Thymus (tissue), 11 donors: ENCODE results near the gene SNX25. TPM values are rescaled to one million over a fixed set of nuclear protein-coding genes. Genes with fewer than 3 reads are reported as not detected.
A peak's percentile ranks its signal among the peaks of the same experiment; 100 is the strongest.
"Not testable (repeated sequence)": the region's sequence is repeated elsewhere in the genome, so short reads cannot be mapped to it uniquely, and the experiment has no call there.

Source experiments
- DNase-seq, 9 donors: peaks; one replicate each; pipeline ENCODE4 v3.0.0-alpha.2; 2013; ENCODE audit warnings: low spot score in 9 of 9, low read depth in 6 of 9, missing footprints in 1 of 9
- H3K27ac ChIP-seq, 2 donors: one replicate each; pipeline ENCODE4 v1.5.1; 2013; ENCODE audit warnings: control low read depth in 1 of 2, low read depth in 1 of 2, low read length in 1 of 2, mild to moderate bottlenecking in 1 of 2, moderate library complexity in 1 of 2
- H3K27me3 ChIP-seq, 2 donors: one replicate each; pipeline ENCODE4 v1.5.1; 2013; ENCODE audit warnings: low read length in 1 of 2; ENCODE audit not compliant: control insufficient read depth in 2 of 2, insufficient read depth in 1 of 2
- H3K36me3 ChIP-seq, 2 donors: one replicate each; pipeline ENCODE4 v1.5.1; 2013; ENCODE audit warnings: low read length in 1 of 2, mild to moderate bottlenecking in 1 of 2, moderate library complexity in 1 of 2; ENCODE audit not compliant: control insufficient read depth in 2 of 2, insufficient read depth in 2 of 2
- H3K4me1 ChIP-seq, 2 donors: one replicate each; pipeline ENCODE4 v1.5.1; 2013; ENCODE audit warnings: low read length in 2 of 2; ENCODE audit not compliant: control insufficient read depth in 2 of 2, insufficient read depth in 2 of 2
- H3K4me3 ChIP-seq, 2 donors: one replicate each; pipeline ENCODE4 v1.5.1; 2013; ENCODE audit warnings: low read length in 2 of 2, control low read depth in 1 of 2, mild to moderate bottlenecking in 1 of 2
- H3K9me3 ChIP-seq, 2 donors: one replicate each; pipeline ENCODE4 v1.5.1; 2013; ENCODE audit warnings: low read length in 1 of 2, mild to moderate bottlenecking in 1 of 2; ENCODE audit not compliant: control insufficient read depth in 2 of 2, insufficient read depth in 1 of 2
- WGBS: extraction: QIAGEN DNeasy Blood & Tissue Kit; methylation state at CpG from one replicate; pipeline ENCODE4 v1.1.7; 2013; 5-methylcytosine and 5-hydroxymethylcytosine counted together
- polyA plus RNA-seq: library from polyadenylated mRNA; stranded (reverse); fragments of 200-250 nt; gene quantifications from one replicate; pipeline ENCODE4 v1.2.3, GENCODE V29; 2013
- total RNA-seq: library from RNA; stranded (reverse); fragments of 120-200 nt; gene quantifications from one replicate; pipeline ENCODE4 v1.2.4, GENCODE V29; 2013
- donor health status: healthy.

The SNX25 gene
- total and polyA plus RNA-seq, 2 donors, result 7.9 to 8.5 TPM

DNA sequence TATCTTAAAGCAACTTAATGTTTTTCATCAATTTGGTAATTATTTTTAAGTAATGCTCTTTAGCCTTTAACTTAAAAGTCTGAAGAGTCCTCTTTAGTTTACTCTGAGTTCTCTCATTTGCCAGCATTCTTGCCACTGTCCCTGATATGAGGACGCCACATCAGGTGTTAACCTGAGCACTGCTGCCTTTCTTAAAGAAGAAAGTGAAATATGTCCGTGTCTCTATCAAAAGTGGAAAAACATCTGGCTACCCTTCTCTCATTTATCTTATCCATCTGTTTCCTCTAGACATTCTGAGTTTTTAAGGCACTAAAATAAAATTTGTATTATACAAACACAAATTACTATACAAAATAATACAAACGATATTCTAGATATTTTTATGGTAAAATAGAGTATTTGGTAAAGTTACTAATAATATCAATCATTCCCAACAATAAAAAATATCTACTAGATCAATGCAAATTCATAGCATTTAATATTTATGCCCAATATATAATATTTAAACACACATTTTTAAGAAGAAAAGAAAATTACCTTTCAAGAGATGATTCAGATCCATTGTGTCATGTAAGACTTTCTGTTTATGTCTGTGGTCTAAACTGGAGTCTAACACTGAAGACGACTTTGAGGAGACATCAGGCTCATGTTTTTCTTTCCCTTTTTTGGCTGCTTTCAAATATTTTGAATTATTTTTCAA, 19.6 kb upstream of the SNX25 start:
- no peak overlapping the region for H3K27ac ChIP-seq
- no peaks in the 10 kb centered on the region for H3K27me3 ChIP-seq
- DNase-seq, result no peak
- WGBS, result 83% methylated on average over 4 of the region's 4 CpGs
- H3K4me3 ChIP-seq, result no peak overlapping the region
- no peaks in the 10 kb centered on the region for H3K4me1 ChIP-seq
- peaks cover 3 to 9% of the 10 kb centered on the region in 2 donors for H3K36me3 ChIP-seq
- no peaks in the 10 kb centered on the region for H3K9me3 ChIP-seq

DNA sequence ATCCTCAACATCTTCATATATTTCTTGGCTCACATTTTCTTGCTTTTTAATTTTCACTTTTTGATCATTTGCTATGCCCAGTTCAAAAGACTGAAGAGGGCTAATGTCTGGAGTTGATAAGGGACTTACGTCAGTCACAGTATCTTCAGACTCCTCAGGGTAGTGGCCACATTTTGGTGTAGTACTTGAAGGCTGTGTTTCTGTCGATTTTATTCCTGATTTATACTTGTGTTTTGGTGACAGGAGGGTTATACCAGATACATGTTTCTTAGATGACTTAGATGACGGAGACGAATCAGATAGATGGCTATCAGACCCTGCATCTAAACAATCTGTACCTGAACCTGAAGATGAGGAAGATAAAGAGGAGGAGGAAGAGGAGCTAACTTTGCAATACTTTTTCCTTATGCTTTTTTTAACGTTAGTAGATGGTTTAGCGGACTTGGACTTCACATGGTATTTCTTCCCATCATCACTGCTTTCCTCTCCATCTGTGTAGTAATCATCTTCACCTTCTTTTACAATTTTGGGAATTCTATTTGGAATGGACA, 19.0 kb upstream of the SNX25 start:
- no peak for DNase-seq
- 96% methylated on average over 6 of the region's 6 CpGs for WGBS
- peaks cover 3 to 9% of the 10 kb centered on the region in 2 donors for H3K36me3 ChIP-seq
- no peaks in the 10 kb centered on the region for H3K27me3 ChIP-seq
- no peaks in the 10 kb centered on the region for H3K4me1 ChIP-seq
- no peaks in the 10 kb centered on the region for H3K9me3 ChIP-seq
- H3K27ac ChIP-seq, result no peak overlapping the region
- no peak overlapping the region for H3K4me3 ChIP-seq

- H3K9me3 ChIP-seq, result no peaks in the 10 kb centered on the region
- H3K27ac ChIP-seq, result no peak overlapping the region
- H3K4me3 ChIP-seq, result no peak overlapping the region
- no peak for DNase-seq
- peaks cover 3 to 9% of the 10 kb centered on the region in 2 donors for H3K36me3 ChIP-seq
- no peaks in the 10 kb centered on the region for H3K27me3 ChIP-seq
- no peaks in the 10 kb centered on the region for H3K4me1 ChIP-seq
- 38% methylated on average over 1 of the region's 1 CpG for WGBS
These were observed 17.3 kb upstream of the SNX25 start for GRCh38 chr4:185192059-185192458.

- no peak overlapping the region for H3K4me3 ChIP-seq
- H3K4me1 ChIP-seq, result no peaks in the 10 kb centered on the region
- peaks cover 3 to 4% of the 10 kb centered on the region in 2 donors for H3K36me3 ChIP-seq
- no peaks in the 10 kb centered on the region for H3K9me3 ChIP-seq
- H3K27ac ChIP-seq, result no peak overlapping the region
- WGBS, result 97% methylated on average over 9 of the region's 9 CpGs
- H3K27me3 ChIP-seq, result no peaks in the 10 kb centered on the region
- no peak for DNase-seq
These were observed 14.2 kb upstream of the SNX25 start for GRCh38 chr4:185194924-185195888.

DNA sequence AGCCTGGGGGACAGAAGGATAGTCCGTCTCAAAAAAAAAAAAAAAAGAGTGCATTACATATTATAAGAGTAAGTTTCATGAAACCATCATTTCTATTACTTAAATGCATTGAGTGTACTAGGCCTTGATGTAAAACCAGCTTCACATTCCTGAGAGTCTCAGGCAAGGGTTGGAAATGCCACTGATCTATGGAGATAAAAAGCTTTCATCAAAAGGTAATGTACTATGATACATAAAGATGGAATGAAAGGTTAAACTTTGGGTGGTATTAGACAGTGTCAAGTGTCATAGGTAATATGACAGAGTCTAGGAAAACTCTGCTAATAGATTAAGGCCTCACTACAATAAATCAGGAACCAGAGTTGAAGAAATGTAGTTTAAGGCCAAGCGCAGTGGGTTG, 13.0 kb upstream of the SNX25 start:
- DNase-seq, result no peak
- no peaks in the 10 kb centered on the region for H3K27me3 ChIP-seq
- H3K4me3 ChIP-seq, result no peak overlapping the region
- no peak overlapping the region for H3K27ac ChIP-seq
- no peaks in the 10 kb centered on the region for H3K9me3 ChIP-seq
- 98% methylated on average over 2 of the region's 2 CpGs for WGBS
- no peaks in the 10 kb centered on the region for H3K4me1 ChIP-seq
- H3K36me3 ChIP-seq, result no peaks in the 10 kb centered on the region

- H3K4me3 ChIP-seq, DNase-seq, H3K36me3 ChIP-seq, H3K27ac ChIP-seq, H3K9me3 ChIP-seq: not testable (repeated sequence)
- H3K27me3 ChIP-seq, result peaks cover 0 to 10% of the 10 kb centered on the region in 2 donors
- 98% methylated on average over 4 of the region's 4 CpGs for WGBS
- H3K4me1 ChIP-seq, result peaks cover 4 to 12% of the 10 kb centered on the region in 2 donors
These were observed 11.2 kb upstream of the SNX25 start for GRCh38 chr4:185198189-185198588.

- peak in 2 of 9 donors; percentile 32 to 53 for DNase-seq
- H3K36me3 ChIP-seq, result no peaks in the 10 kb centered on the region
- H3K27ac ChIP-seq, result peak overlapping the region in 1 of 2 donors; percentile 18
- peaks cover 8 to 22% of the 10 kb centered on the region in 2 donors for H3K4me1 ChIP-seq
- 85% methylated on average over 16 of the region's 16 CpGs for WGBS
- peaks cover 0 to 35% of the 10 kb centered on the region in 2 donors for H3K27me3 ChIP-seq
- no peak overlapping the region for H3K4me3 ChIP-seq
- H3K9me3 ChIP-seq, result no peaks in the 10 kb centered on the region
These were observed 7.1 kb upstream of the SNX25 start for GRCh38 chr4:185201977-185202962.

- H3K4me3 ChIP-seq, result peak overlapping the region; percentile 45 to 74
- no peaks in the 10 kb centered on the region for H3K36me3 ChIP-seq
- 69% methylated on average over 8 of the region's 8 CpGs for WGBS
- H3K27me3 ChIP-seq, result peaks cover 5 to 42% of the 10 kb centered on the region in 2 donors
- no peaks in the 10 kb centered on the region for H3K9me3 ChIP-seq
- peak overlapping the region; percentile 43 to 93 for H3K27ac ChIP-seq
- H3K4me1 ChIP-seq, result peaks cover 8 to 22% of the 10 kb centered on the region in 2 donors
- DNase-seq, result no peak
These were observed 6.4 kb upstream of the SNX25 start for GRCh38 chr4:185202984-185203485.
